H1 (cell line): ENCODE results near the gene ADARB2.

ENCODE experiments used
- BCL11A ChIP-seq, 2 experiments: IDR thresholded peaks; one replicate each; pipeline ENCODE4 v1.6.1; 2011; ENCODE audit warnings: low read depth in 2 of 2, low read length in 2 of 2, mild to moderate bottlenecking in 2 of 2
- CTCF ChIP-seq, 3 experiments: IDR thresholded peaks; 1 replicate in 2 of 3; 2 replicates in 1 of 3; pipeline versions ENCODE4 v1.5.1 to v1.6.1; 2011; ENCODE audit warnings: low read length in 3 of 3, mild to moderate bottlenecking in 3 of 3, inconsistent platforms in 2 of 3, low read depth in 1 of 3, moderate library complexity in 1 of 3; ENCODE audit not compliant: insufficient read depth in 1 of 3; ENCODE audit errors: control extremely low read depth in 1 of 3
- EZH2 ChIP-seq: fragments of 200-600 bp; sonication (generic); IDR thresholded peaks from 2 replicates; pipeline ENCODE4 v1.7.1; 2012; ENCODE audit warnings: low read depth, mild to moderate bottlenecking, moderate library complexity, low read length, inconsistent platforms; ENCODE audit not compliant: severe bottlenecking
- FOSL1 ChIP-seq: IDR thresholded peaks from 2 replicates; pipeline ENCODE4 v1.6.1; 2011; ENCODE audit warnings: mild to moderate bottlenecking, low read depth, low read length, moderate library complexity; ENCODE audit not compliant: insufficient read depth
- GABPA ChIP-seq: IDR thresholded peaks from 2 replicates; pipeline ENCODE4 v1.6.1; 2011; ENCODE audit warnings: mild to moderate bottlenecking, low read length, moderate library complexity, borderline replicate concordance; ENCODE audit not compliant: insufficient read depth
- MAX ChIP-seq: IDR thresholded peaks from 2 replicates; pipeline ENCODE4 v1.6.1; 2012; ENCODE audit warnings: inconsistent platforms
- PHF8 ChIP-seq: fragments of 200-600 bp; sonication (generic); conservative IDR thresholded peaks from 2 replicates; pipeline ENCODE4 v1.7.1; 2012; ENCODE audit warnings: low read depth, mild to moderate bottlenecking, inconsistent platforms, low read length, moderate library complexity
- SIN3A ChIP-seq, 2 experiments: IDR thresholded peaks in 1 of 2; conservative IDR thresholded peaks in 1 of 2; 2 replicates each; pipeline ENCODE4 v1.6.1; 2011 to 2012; ENCODE audit warnings: low read length in 2 of 2, improper control_type of control experiment in 1 of 2, low read depth in 1 of 2, mild to moderate bottlenecking in 1 of 2
- TCF12 ChIP-seq: IDR thresholded peaks from 2 replicates; pipeline ENCODE4 v1.6.1; 2011; ENCODE audit warnings: low read depth, mild to moderate bottlenecking, low read length

- TF ChIP-seq EZH2 (no peak), CTCF (IDR thresholded peaks at IDR 0.05; ENCODE audit: control extremely low read depth in 1 of 3, insufficient read depth in 1 of 3, low read depth in 1 of 3, low read length in 3 of 3) (no peak), GABPA (no peak), MAX (no peak), FOSL1 (no peak), SIN3A (conservative IDR thresholded peaks at IDR 0.05 in 1 of 2, IDR thresholded peaks at IDR 0.05 in 1 of 2; ENCODE audit: low read depth in 1 of 2, low read length in 2 of 2) (no peak), TCF12 (no peak), BCL11A (IDR thresholded peaks at IDR 0.05; ENCODE audit: low read depth in 2 of 2, low read length in 2 of 2) (no peak), PHF8 (no peak)
Measured at GRCh38 chr10:1290071-1290471, 447.3 kb downstream of the ADARB2 start.
